Right renal cortex interstitium (tissue), 3 donors: ENCODE data around the gene SERPINF2. TPM values are rescaled to one million over a fixed set of nuclear protein-coding genes. Genes with fewer than 3 reads are reported as not detected.
"Not testable (repeated sequence)": the region's sequence is repeated elsewhere in the genome, so short reads cannot be mapped to it uniquely, and the experiment has no call there.

ENCODE experiments used
- DNase-seq, 3 donors: peaks; one replicate each; pipeline ENCODE4 v3.0.0-alpha.2; 2013; ENCODE audit warnings: low read depth in 3 of 3, low spot score in 2 of 3
- polyA plus RNA-seq, 3 donors: library from polyadenylated mRNA; unstranded; fragments of 120-200 nt; gene quantifications; one replicate each; pipeline ENCODE4 v1.2.1, GENCODE V29; 2013; ENCODE audit not compliant: insufficient read length in 3 of 3

SERPINF2 gene
- polyA plus RNA-seq, 3 donors, result 68.0 to 90.0 (median 73.3) TPM

GRCh38 chr17:1733759-1734158 is 8.9 kb upstream of the SERPINF2 start:
- DNase-seq, result no peak

DNA sequence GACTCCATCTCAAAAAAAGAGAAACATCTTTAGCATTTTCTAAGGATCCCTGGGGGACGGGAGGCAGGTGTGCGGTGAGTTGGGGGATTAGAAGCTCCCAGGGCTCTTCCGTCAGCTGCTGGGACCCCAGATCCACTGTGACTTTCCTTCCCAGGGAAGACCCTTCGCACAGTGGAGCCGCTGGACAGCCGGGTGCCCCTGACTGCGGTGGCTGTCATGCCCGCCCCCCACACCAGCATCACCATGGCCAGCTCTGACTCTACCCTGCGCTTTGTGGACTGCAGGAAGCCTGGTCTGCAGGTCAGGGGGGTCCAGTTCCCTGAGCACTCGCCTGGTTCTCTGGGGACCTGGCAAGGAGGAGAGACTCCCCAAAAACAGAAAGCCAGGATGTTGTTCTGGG is 7.3 kb upstream of the SERPINF2 start:
- DNase-seq, result no peak

DNA sequence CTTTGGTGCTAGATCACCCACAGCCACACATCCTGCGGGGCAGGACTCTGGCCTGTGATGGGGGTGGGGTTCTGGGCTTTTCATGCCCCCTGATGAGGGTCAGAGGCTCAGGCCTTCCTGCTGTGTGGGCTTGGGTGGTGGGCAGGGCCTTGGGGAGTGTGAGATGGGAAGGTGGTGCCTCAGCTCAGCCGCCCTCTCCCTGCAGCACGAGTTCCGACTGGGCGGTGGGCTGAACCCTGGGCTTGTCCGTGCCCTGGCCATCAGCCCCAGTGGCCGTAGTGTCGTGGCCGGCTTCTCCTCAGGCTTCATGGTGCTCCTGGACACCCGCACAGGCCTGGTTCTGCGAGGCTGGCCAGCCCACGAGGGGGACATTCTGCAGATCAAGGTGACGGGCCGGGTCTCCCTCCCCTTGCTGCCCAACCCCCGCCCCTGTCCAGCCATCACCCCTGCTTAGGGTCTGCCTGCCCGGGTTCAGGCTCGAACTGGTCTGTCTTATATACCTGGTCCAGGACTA is 6.8 kb upstream of the SERPINF2 start:
- no peak for DNase-seq

DNA sequence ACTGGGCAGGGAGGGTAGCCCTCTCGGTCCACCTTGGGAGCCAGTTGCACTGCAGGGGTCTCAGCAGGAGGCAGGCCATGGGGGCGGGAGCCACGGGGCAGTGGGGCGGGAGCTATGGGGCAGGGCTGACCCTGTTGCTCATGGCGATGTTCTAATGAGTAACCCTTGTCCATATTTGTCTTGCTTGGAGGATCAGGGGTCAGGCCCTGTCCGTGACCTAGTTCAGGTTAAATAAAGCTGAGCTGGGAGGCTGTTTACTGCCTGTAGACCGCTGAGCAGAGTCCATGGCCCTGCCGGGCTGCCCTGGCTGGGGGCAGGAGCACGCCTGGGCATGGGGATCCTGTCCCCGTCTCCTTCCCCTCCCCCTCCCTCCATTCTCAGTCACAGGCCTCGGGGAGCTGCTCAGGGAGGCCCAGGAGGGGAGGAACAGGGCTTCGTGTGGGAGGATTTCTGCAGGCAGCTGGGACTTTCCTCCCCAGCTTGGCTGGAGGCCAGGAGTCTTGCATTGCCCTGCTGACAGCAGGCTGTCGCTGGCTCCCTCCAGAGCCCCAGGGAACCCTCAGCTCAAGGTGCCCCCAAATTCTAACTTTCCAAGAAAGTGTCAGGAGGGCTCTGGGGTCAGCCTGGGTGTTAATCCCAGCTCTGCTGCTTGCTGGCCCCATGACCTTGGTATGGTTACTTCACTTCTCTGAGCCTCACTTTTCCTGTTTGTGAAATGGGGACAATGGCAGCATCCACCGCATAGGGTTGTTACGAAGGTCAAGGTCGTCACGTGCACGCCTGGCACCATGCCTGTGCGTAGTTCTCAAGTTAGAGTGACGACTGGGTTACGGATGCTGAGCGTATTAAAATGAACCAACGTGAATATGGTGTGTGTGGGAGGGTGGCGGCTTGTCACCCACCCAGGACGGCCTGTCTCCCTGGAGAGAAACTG is 6.1 kb upstream of the SERPINF2 start:
- no peak for DNase-seq

GRCh38 chr17:1737531-1738291 is 5.0 kb upstream of the SERPINF2 start:
- no peak for DNase-seq

- DNase-seq, result not testable (repeated sequence)
Observed at GRCh38 chr17:1741899-1742298, 772 bp upstream of the SERPINF2 start.

- no peak for DNase-seq
Observed at GRCh38 chr17:1743088-1743439, 393 bp downstream of the SERPINF2 start.

- DNase-seq, result no peak
Observed at GRCh38 chr17:1744551-1745512, 2.2 kb downstream of the SERPINF2 start.

GRCh38 chr17:1745513-1746020 is 2.9 kb downstream of the SERPINF2 start:
- DNase-seq, result no peak

DNA sequence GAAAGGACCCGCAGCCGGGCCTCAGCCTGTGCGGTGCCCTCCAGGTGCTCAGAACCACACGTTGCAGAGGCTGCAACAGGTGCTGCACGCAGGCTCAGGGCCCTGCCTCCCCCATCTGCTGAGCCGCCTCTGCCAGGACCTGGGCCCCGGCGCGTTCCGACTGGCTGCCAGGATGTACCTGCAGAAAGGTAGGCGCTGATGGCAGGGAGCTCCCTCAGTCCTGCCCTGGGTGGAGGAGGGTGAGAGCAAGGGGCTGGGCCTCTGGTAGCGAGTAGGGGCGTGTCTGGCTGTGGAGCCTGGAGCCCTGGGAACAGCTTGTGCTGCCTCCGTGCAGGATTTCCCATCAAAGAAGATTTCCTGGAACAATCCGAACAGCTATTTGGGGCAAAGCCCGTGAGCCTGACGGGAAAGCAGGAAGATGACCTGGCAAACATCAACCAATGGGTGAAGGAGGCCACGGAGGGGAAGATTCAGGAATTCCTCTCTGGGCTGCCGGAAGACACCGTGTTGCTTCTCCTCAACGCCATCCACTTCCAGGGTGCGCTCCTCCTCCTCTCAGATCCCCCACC is 4.4 kb downstream of the SERPINF2 start:
- no peak for DNase-seq

- DNase-seq, result no peak
Observed at GRCh38 chr17:1750628-1751027, 8.0 kb downstream of the SERPINF2 start.

DNA sequence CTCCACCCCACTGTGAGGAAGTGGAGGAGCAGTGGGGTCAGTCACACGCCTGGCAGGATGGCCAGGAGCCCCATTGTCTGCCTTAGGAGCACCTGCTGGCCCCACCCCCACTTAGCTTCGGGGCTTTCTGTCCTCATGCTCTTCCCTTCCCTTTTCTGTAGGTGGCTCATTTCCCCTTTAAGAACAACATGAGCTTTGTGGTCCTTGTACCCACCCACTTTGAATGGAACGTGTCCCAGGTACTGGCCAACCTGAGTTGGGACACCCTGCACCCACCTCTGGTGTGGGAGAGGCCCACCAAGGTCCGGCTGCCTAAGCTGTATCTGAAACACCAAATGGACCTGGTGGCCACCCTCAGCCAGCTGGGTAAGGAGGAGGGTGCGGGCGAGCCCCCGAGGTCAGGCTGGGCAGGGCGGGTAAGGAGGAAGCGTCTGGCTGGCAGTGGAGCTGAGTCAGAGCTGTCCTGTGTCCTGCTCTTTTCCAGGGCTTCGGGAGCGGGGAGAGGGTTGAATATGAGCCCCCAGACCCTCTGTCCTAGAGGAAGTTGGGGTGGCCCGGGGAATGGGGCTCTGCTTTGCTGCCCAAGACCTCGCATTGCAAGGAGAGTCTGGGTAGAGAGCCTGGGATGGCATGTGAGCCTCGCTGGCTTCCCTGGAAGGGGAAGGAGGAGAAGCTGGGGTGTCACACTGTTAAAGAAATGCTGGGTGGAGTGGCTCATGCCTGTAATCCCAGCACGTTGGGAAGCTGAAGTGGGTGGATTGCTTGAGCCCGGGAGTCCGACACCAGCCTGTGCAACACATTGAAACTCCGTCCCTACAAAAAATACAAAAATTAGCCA is 10.0 kb downstream of the SERPINF2 start:
- no peak for DNase-seq

- no peak for DNase-seq
Observed at GRCh38 chr17:1753767-1754429, 11.2 kb downstream of the SERPINF2 start.

DNA sequence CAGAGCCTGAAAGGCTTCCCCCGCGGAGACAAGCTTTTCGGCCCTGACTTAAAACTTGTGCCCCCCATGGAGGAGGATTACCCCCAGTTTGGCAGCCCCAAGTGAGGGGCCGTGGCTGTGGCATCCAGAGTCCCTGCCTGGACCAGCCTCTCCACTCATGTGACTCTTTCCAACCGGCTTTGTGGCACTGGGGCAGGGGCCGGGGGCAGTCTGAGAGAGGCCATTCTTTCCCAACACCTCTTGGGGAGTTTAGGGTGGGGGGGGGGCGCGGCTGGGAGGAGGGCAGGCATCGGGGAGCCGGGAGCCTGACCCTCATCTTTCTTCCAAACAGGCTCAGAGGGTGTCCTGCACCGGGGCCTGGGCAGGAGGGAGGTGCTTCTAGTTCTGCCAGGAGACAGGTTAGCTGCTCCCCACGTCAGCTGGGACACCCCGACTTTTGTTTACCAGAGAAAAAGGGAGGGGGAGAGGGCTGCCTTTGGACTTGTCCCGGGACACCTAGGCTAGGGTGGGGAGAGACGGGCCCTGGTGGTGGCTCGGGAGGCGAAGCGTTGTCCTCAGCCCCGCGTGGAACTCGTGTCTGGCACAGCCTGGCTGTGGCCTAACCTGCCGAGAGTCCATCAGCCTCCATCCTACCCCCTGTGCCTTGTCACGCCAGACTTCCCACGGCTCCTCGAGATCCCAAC is 11.9 kb downstream of the SERPINF2 start:
- no peak for DNase-seq

DNA sequence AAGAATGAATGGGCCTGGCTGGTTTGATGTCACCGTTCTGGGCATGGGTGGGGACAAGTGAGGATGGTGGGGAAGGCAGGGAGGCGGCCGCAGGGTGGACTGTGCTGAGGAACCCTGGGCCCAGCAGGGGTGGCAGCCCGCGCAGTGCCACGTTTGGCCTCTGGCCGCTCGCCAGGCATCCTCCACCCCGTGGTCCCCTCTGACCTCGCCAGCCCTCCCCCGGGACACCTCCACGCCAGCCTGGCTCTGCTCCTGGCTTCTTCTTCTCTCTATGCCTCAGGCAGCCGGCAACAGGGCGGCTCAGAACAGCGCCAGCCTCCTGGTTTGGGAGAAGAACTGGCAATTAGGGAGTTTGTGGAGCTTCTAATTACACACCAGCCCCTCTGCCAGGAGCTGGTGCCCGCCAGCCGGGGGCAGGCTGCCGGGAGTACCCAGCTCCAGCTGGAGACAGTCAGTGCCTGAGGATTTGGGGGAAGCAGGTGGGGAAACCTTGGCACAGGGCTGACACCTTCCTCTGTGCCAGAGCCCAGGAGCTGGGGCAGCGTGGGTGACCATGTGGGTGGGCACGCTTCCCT is 12.7 kb downstream of the SERPINF2 start:
- DNase-seq, result no peak

DNA sequence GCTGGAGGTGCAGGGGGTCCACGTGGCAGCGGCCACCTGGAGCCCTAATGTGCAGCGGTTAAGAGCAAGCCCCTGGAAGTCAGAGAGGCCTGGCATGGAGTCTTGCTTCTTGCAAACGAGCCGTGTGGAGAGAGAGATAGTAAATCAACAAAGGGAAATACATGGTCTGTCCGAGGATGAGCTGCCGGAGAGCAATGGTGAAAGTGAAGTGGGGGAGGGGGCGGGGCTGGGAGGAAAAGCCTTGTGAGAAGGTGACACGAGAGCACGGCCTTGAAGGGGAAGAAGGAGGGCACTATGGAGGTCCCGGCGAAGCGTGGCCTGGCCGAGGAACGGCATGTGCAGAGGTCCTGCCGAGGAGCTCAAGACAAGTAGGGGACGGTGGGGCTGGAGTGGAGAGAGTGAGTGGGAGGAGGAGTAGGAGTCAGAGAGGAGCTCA is 13.2 kb downstream of the SERPINF2 start:
- DNase-seq, result no peak

- no peak for DNase-seq
Observed at GRCh38 chr17:1758807-1759206, 16.1 kb downstream of the SERPINF2 start.

- no peak for DNase-seq
Observed at GRCh38 chr17:1759529-1759928, 16.9 kb downstream of the SERPINF2 start.
